SK-N-SH treated with all-trans-retinoic acid at 6 μM for 48 hours (cell line): Measurements from ENCODE around the gene PAX5.

ENCODE experiments used
- ATAC-seq: fragments of 200-7000 bp; cut with Tn5 transposase; 3 replicates; pipeline ENCODE4 v1.9.1; 2020; ENCODE audit warnings: mild to moderate bottlenecking, moderate library complexity
- ARNTL ChIP-seq: fragments of 450-650 bp; formaldehyde crosslinking; IDR thresholded peaks from 2 replicates; pipeline ENCODE4 v1.5.0; 2020; ENCODE audit warnings: low read depth, mild to moderate bottlenecking, moderate library complexity, borderline replicate concordance
- CSDC2 ChIP-seq: fragments of 250-450 bp; sonication (Bioruptor Pico); IDR thresholded peaks from 2 replicates; pipeline ENCODE4 v1.5.0; 2020; ENCODE audit warnings: mild to moderate bottlenecking, moderate library complexity
- CSRNP3 ChIP-seq: fragments of 250-450 bp; sonication (Bioruptor Pico); IDR thresholded peaks from 2 replicates; pipeline ENCODE4 v1.5.1; 2021; ENCODE audit warnings: mild to moderate bottlenecking, moderate library complexity
- ESRRG ChIP-seq: fragments of 250-450 bp; sonication (Bioruptor Pico); IDR thresholded peaks from 2 replicates; pipeline ENCODE4 v1.6.1; 2021; ENCODE audit warnings: mild to moderate bottlenecking
- GLIS3 ChIP-seq: fragments of 250-450 bp; sonication (Bioruptor Pico); IDR thresholded peaks from 2 replicates; pipeline ENCODE4 v1.5.0; 2020; ENCODE audit warnings: mild to moderate bottlenecking, moderate library complexity
- ISL1 ChIP-seq: fragments of 250-450 bp; sonication (Bioruptor Pico); IDR thresholded peaks from 2 replicates; pipeline ENCODE4 v2.1.2; 2022; ENCODE audit warnings: mild to moderate bottlenecking, moderate library complexity
- OSR1 ChIP-seq: fragments of 250-450 bp; sonication (Bioruptor Pico); IDR thresholded peaks from 2 replicates; pipeline ENCODE4 v1.8.0; 2022; ENCODE audit warnings: moderate library complexity, mild to moderate bottlenecking, inconsistent platforms
- PATZ1 ChIP-seq: fragments of 250-450 bp; sonication (Bioruptor Pico); IDR thresholded peaks from 2 replicates; pipeline ENCODE4 v1.8.0; 2020; ENCODE audit warnings: mild to moderate bottlenecking, moderate library complexity, borderline replicate concordance
- PPARA ChIP-seq: fragments of 250-450 bp; sonication (Bioruptor Pico); IDR thresholded peaks from 2 replicates; pipeline ENCODE4 v1.5.0; 2020; ENCODE audit warnings: mild to moderate bottlenecking, borderline replicate concordance
- RARB ChIP-seq: fragments of 250-450 bp; sonication (Bioruptor Pico); IDR thresholded peaks from 2 replicates; pipeline ENCODE4 v1.8.0; 2021; ENCODE audit warnings: mild to moderate bottlenecking, moderate library complexity
- SNAI2 ChIP-seq: fragments of 250-450 bp; sonication (Bioruptor Pico); IDR thresholded peaks from 2 replicates; pipeline ENCODE4 v1.5.0; 2020; ENCODE audit warnings: mild to moderate bottlenecking, moderate library complexity
- TCF4 ChIP-seq: fragments of 250-450 bp; sonication (Bioruptor Pico); IDR thresholded peaks from 2 replicates; pipeline ENCODE4 v1.8.0; 2021; ENCODE audit warnings: mild to moderate bottlenecking, moderate library complexity, borderline replicate concordance
- TOX ChIP-seq: fragments of 250-450 bp; sonication (Bioruptor Pico); IDR thresholded peaks from 2 replicates; pipeline ENCODE4 v1.8.0; 2021; ENCODE audit warnings: mild to moderate bottlenecking, moderate library complexity, borderline replicate concordance
- TSHZ2 ChIP-seq: fragments of 250-450 bp; sonication (Bioruptor Pico); IDR thresholded peaks from 2 replicates; pipeline ENCODE4 v1.5.0; 2020; ENCODE audit warnings: mild to moderate bottlenecking, moderate library complexity
- ZC3H10 ChIP-seq: fragments of 250-450 bp; sonication (Bioruptor Pico); IDR thresholded peaks from 2 replicates; pipeline ENCODE4 v1.5.1; 2021; ENCODE audit warnings: mild to moderate bottlenecking, moderate library complexity
- ZFP3 ChIP-seq: fragments of 250-450 bp; sonication (Bioruptor Pico); IDR thresholded peaks from 2 replicates; pipeline ENCODE4 v1.5.0; 2020; ENCODE audit warnings: mild to moderate bottlenecking, moderate library complexity
- ZFP30 ChIP-seq: fragments of 450-650 bp; formaldehyde crosslinking; IDR thresholded peaks from 2 replicates; pipeline ENCODE4 v1.5.0; 2022; ENCODE audit warnings: mild to moderate bottlenecking, moderate library complexity
- ZNF565 ChIP-seq: fragments of 450-650 bp; formaldehyde crosslinking; conservative IDR thresholded peaks from 2 replicates; pipeline ENCODE4 v1.5.0; 2020; ENCODE audit warnings: low read depth, mild to moderate bottlenecking, moderate library complexity
- ZNF70 ChIP-seq: fragments of 450-650 bp; formaldehyde crosslinking; IDR thresholded peaks from 2 replicates; pipeline ENCODE4 v1.5.0; 2020; ENCODE audit warnings: mild to moderate bottlenecking, moderate library complexity
- ZNF8 ChIP-seq: fragments of 450-650 bp; formaldehyde crosslinking; IDR thresholded peaks from 2 replicates; pipeline ENCODE4 v1.5.0; 2020; ENCODE audit warnings: mild to moderate bottlenecking, moderate library complexity

PAX5 gene

GRCh38 chr9:37046683-37047082 lies 12.6 kb upstream of the PAX5 start:
- TF ChIP-seq ARNTL (CRISPR knock-in tag) (no peak), CSDC2 (CRISPR knock-in tag) (no peak), CSRNP3 (CRISPR knock-in tag) (no peak), TSHZ2 (no peak), ESRRG (CRISPR knock-in tag) (no peak), PPARA (CRISPR knock-in tag) (no peak), ZC3H10 (no peak), ZNF70 (no peak), ZFP3 (CRISPR knock-in tag) (no peak), ZNF565 (CRISPR knock-in tag) (no peak), SNAI2 (CRISPR knock-in tag) (no peak), TOX (CRISPR knock-in tag) (no peak)
- ATAC-seq, result no peak

DNA sequence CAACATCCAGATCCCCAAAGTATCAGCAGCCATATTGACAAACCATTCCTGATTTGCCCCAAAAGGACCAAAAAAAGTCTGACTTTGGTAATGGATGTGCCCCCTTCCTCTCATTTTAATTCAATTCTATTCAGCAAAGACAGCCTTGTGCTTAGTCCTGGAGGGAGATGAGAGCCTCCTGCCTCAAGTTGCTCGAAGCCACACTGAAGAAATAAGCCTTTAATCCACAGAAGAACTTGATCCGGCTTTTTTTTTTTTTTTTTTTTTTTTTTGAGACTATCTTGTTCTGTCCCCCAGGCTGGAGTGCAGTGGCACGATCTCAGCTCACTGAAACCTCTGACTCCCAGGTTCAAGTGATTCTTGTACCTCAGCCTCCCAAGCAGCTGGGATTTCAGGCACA lies 8.4 kb upstream of the PAX5 start:
- no peak for ATAC-seq
- no peak for TF ChIP-seq ISL1 (CRISPR knock-in tag)
- TF ChIP-seq ZC3H10, result no peak
- TF ChIP-seq TCF4 (CRISPR knock-in tag), result no peak
- TF ChIP-seq, all 23 proteins: peak for 0

GRCh38 chr9:37040508-37041127 lies 6.5 kb upstream of the PAX5 start:
- no peak for ATAC-seq

DNA sequence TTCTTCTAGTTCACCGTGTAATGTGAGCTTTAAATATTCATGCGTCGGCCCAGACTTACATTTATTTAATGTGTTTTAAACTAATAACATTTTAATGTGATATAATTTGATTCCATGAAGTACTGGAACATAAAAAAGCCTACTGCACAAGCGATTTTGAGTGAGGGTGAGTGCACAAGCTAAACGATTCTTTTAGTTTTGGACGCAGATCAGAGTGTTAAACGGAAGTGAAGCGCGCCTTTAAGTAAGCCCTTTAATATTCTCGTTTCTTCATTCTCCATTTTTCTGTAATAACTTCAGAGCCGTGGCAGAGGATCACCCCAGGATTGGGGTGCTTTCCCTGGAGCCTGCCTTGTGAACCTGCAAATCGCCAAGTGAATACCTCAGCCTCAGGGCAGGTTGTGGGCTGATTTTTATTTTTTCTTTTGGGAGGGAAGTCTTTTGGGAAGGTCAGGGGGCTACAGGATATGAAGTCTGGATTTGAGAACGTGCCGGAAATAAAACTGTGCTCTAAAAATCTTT lies 4.9 kb upstream of the PAX5 start:
- ATAC-seq, result no peak
- TF ChIP-seq SNAI2 (CRISPR knock-in tag) (no peak), PPARA (CRISPR knock-in tag) (no peak), TOX (CRISPR knock-in tag) (no peak)

More at GRCh38 chr9:37040508-37041127, 6.5 kb upstream of the PAX5 start:
- TF ChIP-seq SNAI2 (CRISPR knock-in tag), result no peak
- no peak for TF ChIP-seq ISL1 (CRISPR knock-in tag)
- no peak for TF ChIP-seq TOX (CRISPR knock-in tag)
- TF ChIP-seq ZNF8, result no peak
- TF ChIP-seq ARNTL (CRISPR knock-in tag), result no peak
- TF ChIP-seq CSDC2 (CRISPR knock-in tag), result no peak
- TF ChIP-seq ZFP30, result no peak
- no peak for TF ChIP-seq CSRNP3 (CRISPR knock-in tag)

GRCh38 chr9:37038302-37038942 lies 4.4 kb upstream of the PAX5 start:
- ATAC-seq, result no peak
- TF ChIP-seq ISL1 (CRISPR knock-in tag), result no peak
- TF ChIP-seq CSDC2 (CRISPR knock-in tag), result no peak
- TF ChIP-seq PATZ1 (CRISPR knock-in tag), result no peak
- TF ChIP-seq RARB (CRISPR knock-in tag), result no peak
- no peak for TF ChIP-seq TSHZ2
- no peak for TF ChIP-seq GLIS3 (CRISPR knock-in tag)
- no peak for TF ChIP-seq OSR1 (CRISPR knock-in tag)
- TF ChIP-seq ARNTL (CRISPR knock-in tag), result no peak
- no peak for TF ChIP-seq CSRNP3 (CRISPR knock-in tag)
- TF ChIP-seq TCF4 (CRISPR knock-in tag), result no peak
